Neutrophil (primary cell): ENCODE results near the gene MTMR6.

Experiments
- H3K27ac ChIP-seq: fragments of 200-600 bp; sonication (generic); 2 replicates; pipeline ENCODE4 v1.5.1; 2016; ENCODE audit warnings: mild to moderate bottlenecking, moderate library complexity
- H3K27me3 ChIP-seq: fragments of 200-600 bp; sonication (generic); 2 replicates; pipeline ENCODE4 v1.6.0; 2016; ENCODE audit warnings: mild to moderate bottlenecking
- H3K36me3 ChIP-seq: fragments of 200-600 bp; sonication (generic); 2 replicates; pipeline ENCODE4 v1.5.1; 2017
- H3K4me1 ChIP-seq, 2 experiments: fragments of 200-600 bp in 1 of 2; sonication (generic) in 1 of 2; 1 replicate in 1 of 2; 2 replicates in 1 of 2; pipeline versions ENCODE4 v1.5.1 to v1.6.1; 2013 to 2016; ENCODE audit warnings: low read depth in 1 of 2, low read length in 1 of 2, mild to moderate bottlenecking in 1 of 2, moderate library complexity in 1 of 2; ENCODE audit not compliant: control insufficient read depth in 1 of 2, insufficient read depth in 1 of 2
- H3K4me3 ChIP-seq, 2 experiments: fragments of 200-600 bp in 1 of 2; sonication (generic) in 1 of 2; 1 replicate in 1 of 2; 2 replicates in 1 of 2; pipeline ENCODE4 v1.5.1; 2013 to 2016; ENCODE audit warnings: low read depth in 1 of 2, low read length in 1 of 2, mild to moderate bottlenecking in 1 of 2, moderate library complexity in 1 of 2
- H3K9me3 ChIP-seq: fragments of 200-600 bp; sonication (generic); 2 replicates; pipeline ENCODE4 v1.5.1; 2016
- CTCF ChIP-seq: fragments of 200-600 bp; sonication (generic); IDR thresholded peaks from 2 replicates; pipeline ENCODE4 v1.5.1; 2016; ENCODE audit warnings: antibody characterized with exemption

MTMR6 gene

GRCh38 chr13:25217023-25217885, 70.0 kb downstream of the MTMR6 start:
- no peaks in the 10 kb centered on the region for H3K9me3 ChIP-seq
- peaks cover 60% of the 10 kb centered on the region for H3K27me3 ChIP-seq
- TF ChIP-seq CTCF: no peak
- H3K27ac ChIP-seq: no peak overlapping the region
- H3K36me3 ChIP-seq: no peaks in the 10 kb centered on the region
- no peak overlapping the region for H3K4me3 ChIP-seq
- peaks cover 37 to 48% of the 10 kb centered on the region in 2 experiments for H3K4me1 ChIP-seq

GRCh38 chr13:25215253-25215575, 72.1 kb downstream of the MTMR6 start:
- Histone ChIP-seq H3K36me3 (no peaks in the 10 kb centered on the region), H3K9me3 (no peaks in the 10 kb centered on the region), H3K27ac (no peak overlapping the region), H3K27me3 (peaks cover 67% of the 10 kb centered on the region), H3K4me3 (no peak overlapping the region), H3K4me1 (peaks cover 31 to 34% of the 10 kb centered on the region in 2 experiments)
- TF ChIP-seq CTCF: no peak

GRCh38 chr13:25214491-25215252, 72.6 kb downstream of the MTMR6 start:
- no peak overlapping the region for H3K27ac ChIP-seq
- no peak overlapping the region for H3K4me3 ChIP-seq
- no peaks in the 10 kb centered on the region for H3K9me3 ChIP-seq
- H3K27me3 ChIP-seq: peaks cover 72% of the 10 kb centered on the region
- no peak for TF ChIP-seq CTCF
- H3K36me3 ChIP-seq: no peaks in the 10 kb centered on the region
- peaks cover 25 to 28% of the 10 kb centered on the region in 2 experiments for H3K4me1 ChIP-seq

GRCh38 chr13:25213715-25214114, 73.6 kb downstream of the MTMR6 start:
- H3K4me3 ChIP-seq: no peak overlapping the region
- TF ChIP-seq CTCF: no peak
- no peaks in the 10 kb centered on the region for H3K9me3 ChIP-seq
- peaks cover 82% of the 10 kb centered on the region for H3K27me3 ChIP-seq
- no peak overlapping the region for H3K27ac ChIP-seq
- H3K36me3 ChIP-seq: no peaks in the 10 kb centered on the region
- peaks cover 16 to 19% of the 10 kb centered on the region in 2 experiments for H3K4me1 ChIP-seq

- H3K27ac ChIP-seq: no peak overlapping the region
- no peaks in the 10 kb centered on the region for H3K4me1 ChIP-seq
- H3K9me3 ChIP-seq: no peaks in the 10 kb centered on the region
- peaks cover 95% of the 10 kb centered on the region for H3K27me3 ChIP-seq
- TF ChIP-seq CTCF: no peak
- H3K36me3 ChIP-seq: no peaks in the 10 kb centered on the region
- H3K4me3 ChIP-seq: no peak overlapping the region
These were observed 76.3 kb downstream of the MTMR6 start for GRCh38 chr13:25210842-25211569.
